ENCODE results near the gene PIRT. TPM values are rescaled to one million over a fixed set of nuclear protein-coding genes. Genes with fewer than 3 reads are reported as not detected.

Gene PIRT
- total and polyA plus RNA-seq, 2 donors: 1.9 TPM

DNA sequence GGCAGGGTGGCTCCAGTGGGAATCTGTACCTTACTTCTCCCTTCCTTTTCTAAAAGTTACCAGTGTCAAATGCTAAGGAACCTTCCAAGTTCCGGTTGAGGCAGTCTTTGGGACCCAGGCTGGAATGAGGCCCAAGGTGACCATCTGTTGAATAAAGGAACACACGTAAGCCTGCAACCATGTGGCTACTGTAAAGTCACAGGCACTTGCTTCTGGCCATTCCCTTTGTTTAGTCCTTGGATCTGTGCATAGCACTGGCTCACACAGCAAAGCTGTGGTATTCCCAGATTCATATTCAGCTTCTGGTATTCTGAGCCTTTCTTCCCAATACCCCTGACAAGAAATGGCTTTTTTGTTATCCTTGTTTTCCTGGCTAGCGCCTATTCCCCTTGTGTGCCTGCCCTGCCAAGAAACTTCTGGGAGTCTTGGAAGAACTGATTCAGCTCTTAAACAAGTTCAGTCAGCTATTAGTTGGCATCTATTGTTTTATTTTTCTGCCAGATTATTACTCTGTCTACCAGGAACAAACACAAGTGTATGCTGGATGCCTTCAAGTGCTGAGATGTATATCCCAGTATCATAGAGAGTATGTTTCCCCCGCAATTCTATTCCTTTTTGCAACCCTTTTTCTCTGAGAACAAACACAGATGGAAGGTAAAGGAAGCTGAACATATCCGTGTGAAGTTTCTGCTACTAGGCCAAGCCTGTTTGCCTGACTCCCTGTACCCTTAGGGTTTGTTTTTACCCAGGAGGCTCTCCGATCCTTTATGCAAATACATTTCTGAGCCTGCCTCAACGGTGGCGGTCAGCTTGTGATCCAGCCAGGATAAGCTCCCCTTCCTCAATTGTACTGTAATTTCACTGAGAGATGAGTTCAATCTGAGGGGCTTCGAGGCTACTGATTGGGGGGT lies 47.1 kb downstream of the PIRT start:
- H3K27ac ChIP-seq (ENCODE audit: low read depth): no peak overlapping the region
- no peak for DNase-seq (ENCODE audit: extremely low spot score)
- 66% methylated on average over 9 of the region's 9 CpGs for WGBS
- no peaks in the 10 kb centered on the region for H3K4me1 ChIP-seq (ENCODE audit: insufficient read depth)
- no peak overlapping the region for H3K4me3 ChIP-seq (ENCODE audit: low read depth, low read length)
- H3K36me3 ChIP-seq (ENCODE audit: insufficient read depth): no peaks in the 10 kb centered on the region

GRCh38 chr17:10789694-10790271 lies 48.1 kb downstream of the PIRT start:
- Histone ChIP-seq H3K4me3 (ENCODE audit: low read depth, low read length) (no peak overlapping the region), H3K4me1 (ENCODE audit: insufficient read depth) (no peaks in the 10 kb centered on the region), H3K27ac (ENCODE audit: low read depth) (no peak overlapping the region), H3K36me3 (ENCODE audit: insufficient read depth) (no peaks in the 10 kb centered on the region)
- WGBS: 77% methylated on average over 4 of the region's 4 CpGs
- DNase-seq (ENCODE audit: extremely low spot score): no peak

DNA sequence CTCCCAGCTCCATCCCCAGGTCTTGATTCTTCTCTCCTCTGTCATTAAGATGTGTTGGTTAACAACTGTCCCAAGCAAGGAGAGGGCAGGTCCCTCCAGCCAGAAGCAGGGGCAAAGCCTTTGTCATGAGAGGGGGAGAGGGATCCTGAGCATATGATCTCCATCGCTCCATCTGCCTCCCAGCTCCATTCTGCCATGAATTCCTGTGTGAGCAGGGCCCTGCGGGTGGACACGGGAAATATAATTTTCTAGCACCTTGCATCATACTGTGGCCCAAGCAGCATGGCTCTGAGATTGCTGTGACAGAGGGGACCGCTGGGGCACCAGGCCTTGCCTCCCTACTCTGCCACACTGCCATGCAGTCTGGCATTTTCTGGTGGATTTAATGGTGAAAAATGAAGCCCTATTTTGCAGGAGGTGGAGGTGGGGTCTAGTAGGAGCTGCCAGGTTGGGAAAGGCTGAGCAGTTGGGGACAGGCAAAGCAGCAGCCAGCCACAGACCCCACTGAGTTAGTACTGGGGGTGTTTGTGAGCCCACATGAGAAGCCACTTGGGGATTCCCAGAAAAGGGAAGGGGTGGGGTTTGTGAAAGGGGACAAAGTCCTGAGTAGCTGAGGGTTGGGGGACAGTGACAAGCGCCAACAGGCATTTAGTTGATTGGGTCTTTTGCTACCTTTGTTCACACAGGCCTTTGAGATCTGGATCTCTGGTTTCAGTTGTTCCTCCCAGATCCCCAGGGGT lies 50.4 kb downstream of the PIRT start:
- H3K4me1 ChIP-seq (ENCODE audit: insufficient read depth): no peaks in the 10 kb centered on the region
- H3K36me3 ChIP-seq (ENCODE audit: insufficient read depth): no peaks in the 10 kb centered on the region
- DNase-seq (ENCODE audit: extremely low spot score): no peak
- H3K4me3 ChIP-seq (ENCODE audit: low read depth, low read length): no peak overlapping the region
- 93% methylated on average over 5 of the region's 5 CpGs for WGBS
- H3K27ac ChIP-seq (ENCODE audit: low read depth): no peak overlapping the region

DNA sequence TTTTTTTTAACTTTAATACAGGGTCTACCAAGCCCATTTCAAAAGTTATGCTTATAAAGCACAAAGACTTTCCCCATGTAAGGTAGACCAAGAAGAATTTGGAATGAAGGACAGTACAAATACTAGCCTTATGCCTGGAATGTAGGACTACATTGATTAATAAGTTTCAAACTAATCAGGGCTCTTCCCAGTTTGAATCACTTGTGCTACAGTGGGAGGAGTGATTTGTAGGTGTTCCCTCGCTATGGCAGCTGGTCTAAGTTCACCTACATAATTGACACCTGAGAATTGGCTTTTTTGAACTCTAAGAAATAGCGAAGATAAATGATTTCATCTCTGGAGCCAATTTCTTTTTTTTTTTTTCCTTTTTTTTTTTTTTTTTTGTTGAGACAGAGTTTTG lies 52.6 kb downstream of the PIRT start:
- Histone ChIP-seq H3K36me3 (ENCODE audit: insufficient read depth) (no peaks in the 10 kb centered on the region), H3K4me1 (ENCODE audit: insufficient read depth) (no peaks in the 10 kb centered on the region), H3K4me3 (ENCODE audit: low read depth, low read length) (no peak overlapping the region), H3K27ac (ENCODE audit: low read depth) (no peak overlapping the region)
- DNase-seq (ENCODE audit: extremely low spot score): no peak
- WGBS: 97% methylated on average over 2 of the region's 2 CpGs

GRCh38 chr17:10779609-10780008 lies 58.3 kb downstream of the PIRT start:
- Histone ChIP-seq H3K27ac (ENCODE audit: low read depth) (no peak overlapping the region), H3K4me3 (ENCODE audit: low read depth, low read length) (no peak overlapping the region), H3K36me3 (ENCODE audit: insufficient read depth) (no peaks in the 10 kb centered on the region), H3K4me1 (ENCODE audit: insufficient read depth) (no peaks in the 10 kb centered on the region)
- DNase-seq (ENCODE audit: extremely low spot score): no peak
- WGBS: 88% methylated on average over 2 of the region's 2 CpGs

- no peak overlapping the region for H3K27ac ChIP-seq (ENCODE audit: low read depth)
- no peak overlapping the region for H3K4me3 ChIP-seq (ENCODE audit: low read depth, low read length)
- WGBS: 79% methylated on average over 6 of the region's 6 CpGs
- no peak for DNase-seq (ENCODE audit: extremely low spot score)
- H3K36me3 ChIP-seq (ENCODE audit: insufficient read depth): no peaks in the 10 kb centered on the region
- H3K4me1 ChIP-seq (ENCODE audit: insufficient read depth): no peaks in the 10 kb centered on the region
These were observed 60.0 kb downstream of the PIRT start for GRCh38 chr17:10777890-10778289.

DNA sequence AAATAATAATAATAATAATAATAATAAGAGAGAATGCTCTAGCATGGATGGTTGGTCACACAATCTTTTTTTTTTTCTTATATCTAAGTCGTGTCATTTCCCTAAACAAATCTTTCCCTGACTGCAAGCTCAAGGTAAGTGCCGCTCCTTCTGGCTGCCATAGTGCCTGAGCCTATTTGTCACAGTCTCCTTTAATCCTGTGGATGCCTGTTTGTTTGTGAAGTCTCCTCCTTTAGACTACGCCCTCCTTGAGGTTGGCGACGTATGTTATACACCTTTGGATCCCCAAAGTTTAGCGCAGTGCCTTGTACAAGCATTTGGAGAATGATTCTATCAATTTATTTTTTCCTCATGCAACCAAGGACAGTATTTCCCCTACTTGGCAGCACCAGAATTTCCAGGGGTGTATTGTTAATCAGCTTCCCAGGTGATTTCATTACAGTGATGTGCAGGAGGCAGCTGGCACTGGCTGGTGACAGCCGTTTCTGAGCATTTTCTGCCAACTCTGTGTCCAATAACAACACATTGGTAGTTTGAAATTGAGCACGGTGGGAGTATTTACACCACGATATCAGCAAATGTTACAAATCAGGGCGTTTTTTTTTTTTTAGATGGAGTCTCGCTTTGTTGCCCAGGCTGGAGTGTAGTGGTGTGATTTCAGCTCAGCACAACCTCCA lies 60.6 kb downstream of the PIRT start:
- DNase-seq (ENCODE audit: extremely low spot score): no peak
- Histone ChIP-seq H3K4me3 (ENCODE audit: low read depth, low read length) (no peak overlapping the region), H3K27ac (ENCODE audit: low read depth) (no peak overlapping the region), H3K4me1 (ENCODE audit: insufficient read depth) (no peaks in the 10 kb centered on the region), H3K36me3 (ENCODE audit: insufficient read depth) (no peaks in the 10 kb centered on the region)
- 88% methylated on average over 11 of the region's 11 CpGs for WGBS

DNA sequence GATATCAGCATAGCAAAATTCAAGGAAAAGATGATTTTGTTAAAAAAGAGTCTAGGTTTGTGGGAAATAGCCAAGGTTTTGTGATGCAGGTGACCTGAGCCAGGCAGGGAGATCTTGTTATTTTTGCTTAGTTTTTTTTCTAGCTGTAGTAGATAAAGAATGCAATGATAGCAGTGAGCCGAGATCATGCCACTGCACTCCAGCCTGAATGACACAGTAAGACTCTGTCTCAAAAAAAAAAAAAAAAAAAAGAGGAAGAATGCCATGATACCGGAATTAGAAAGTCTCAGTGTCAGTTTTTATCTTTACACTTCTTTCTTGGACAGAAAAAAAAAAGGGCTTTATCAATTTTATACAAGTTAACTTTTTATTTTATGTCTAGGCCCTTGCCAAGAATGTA lies 61.5 kb downstream of the PIRT start:
- WGBS: 44% methylated on average over 2 of the region's 2 CpGs

DNA sequence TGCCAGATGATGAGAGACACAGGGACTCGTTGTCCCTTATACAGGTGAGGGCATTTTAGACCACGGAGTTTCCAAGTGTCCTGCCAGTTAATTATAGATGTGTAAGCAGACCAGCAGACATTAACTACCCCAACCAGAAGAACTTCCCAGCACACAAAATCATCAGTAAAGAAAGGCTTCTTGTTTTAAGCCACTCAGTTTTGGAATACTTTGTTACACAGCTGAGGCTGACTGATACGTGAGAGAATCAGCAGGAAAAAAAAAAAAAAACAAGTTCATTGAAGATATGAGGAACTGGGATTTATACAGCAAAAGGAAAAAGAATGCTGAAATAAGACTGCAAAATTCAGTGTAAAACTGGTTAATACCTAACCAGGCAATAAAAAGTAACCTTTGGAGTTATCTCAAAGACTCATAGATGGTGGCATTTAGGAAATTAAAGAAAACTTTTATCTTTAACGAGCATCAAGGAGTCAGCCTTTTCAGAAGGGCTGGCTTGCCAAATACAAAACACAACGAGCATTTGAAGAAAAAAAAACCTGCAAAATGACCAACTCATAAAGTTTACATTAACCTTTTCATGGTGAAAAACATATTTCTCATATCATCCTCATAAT lies 62.0 kb downstream of the PIRT start:
- Histone ChIP-seq H3K4me1 (ENCODE audit: insufficient read depth) (no peaks in the 10 kb centered on the region), H3K36me3 (ENCODE audit: insufficient read depth) (no peaks in the 10 kb centered on the region), H3K27ac (ENCODE audit: low read depth) (no peak overlapping the region), H3K4me3 (ENCODE audit: low read depth, low read length) (no peak overlapping the region)
- 68% methylated on average over 5 of the region's 5 CpGs for WGBS
- no peak for DNase-seq (ENCODE audit: extremely low spot score)

More for the DNA sequence above, 61.5 kb downstream of the PIRT start:
- no peak for DNase-seq (ENCODE audit: extremely low spot score)
- no peaks in the 10 kb centered on the region for H3K36me3 ChIP-seq (ENCODE audit: insufficient read depth)
- H3K27ac ChIP-seq (ENCODE audit: low read depth): no peak overlapping the region
- H3K4me3 ChIP-seq (ENCODE audit: low read depth, low read length): no peak overlapping the region
- H3K4me1 ChIP-seq (ENCODE audit: insufficient read depth): no peaks in the 10 kb centered on the region

GRCh38 chr17:10775058-10775457 lies 62.8 kb downstream of the PIRT start:
- Histone ChIP-seq H3K27ac (ENCODE audit: low read depth) (no peak overlapping the region), H3K4me3 (ENCODE audit: low read depth, low read length) (no peak overlapping the region), H3K36me3 (ENCODE audit: insufficient read depth) (no peaks in the 10 kb centered on the region), H3K4me1 (ENCODE audit: insufficient read depth) (no peaks in the 10 kb centered on the region)
- 92% methylated on average over 4 of the region's 4 CpGs for WGBS
- no peak for DNase-seq (ENCODE audit: extremely low spot score)

DNA sequence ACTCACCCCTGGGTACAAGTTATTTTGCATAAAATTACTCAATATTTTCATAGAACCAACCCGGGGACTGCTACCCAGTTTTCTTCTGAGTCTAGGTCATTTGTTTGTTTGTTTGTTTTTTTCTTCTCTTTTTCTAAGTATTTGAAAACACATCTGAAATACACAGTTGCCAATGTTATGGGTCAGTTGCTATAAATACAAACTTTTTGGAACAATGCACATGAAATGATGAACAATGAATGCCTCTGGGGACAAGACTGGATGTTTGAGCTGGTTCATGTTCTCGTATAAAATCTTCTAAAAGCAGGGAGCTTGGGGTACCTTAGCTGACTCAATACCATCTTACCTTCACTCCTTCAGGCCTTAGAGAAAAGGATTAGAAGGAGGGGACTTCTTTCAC lies 64.5 kb downstream of the PIRT start:
- Histone ChIP-seq H3K36me3 (ENCODE audit: insufficient read depth) (no peaks in the 10 kb centered on the region), H3K27ac (ENCODE audit: low read depth) (no peak overlapping the region), H3K4me1 (ENCODE audit: insufficient read depth) (no peaks in the 10 kb centered on the region), H3K4me3 (ENCODE audit: low read depth, low read length) (no peak overlapping the region)
- no peak for DNase-seq (ENCODE audit: extremely low spot score)
- WGBS: 71% methylated on average over 2 of the region's 2 CpGs
